HepG2 (cell line): ENCODE measurements around the gene DENND5B. TPM values are rescaled to one million over a fixed set of nuclear protein-coding genes. Genes with fewer than 3 reads are reported as not detected.
A peak's percentile ranks its signal among the peaks of the same experiment; 100 is the strongest.

Source experiments
- ATF1 ChIP-seq: IDR thresholded peaks from 2 replicates; pipeline ENCODE4 v1.6.1; 2016; ENCODE audit warnings: mild to moderate bottlenecking, control low read depth
- BCL6 ChIP-seq: IDR thresholded peaks from 2 replicates; pipeline ENCODE4 v1.6.1; 2016; ENCODE audit warnings: missing genetic modification reagents, missing compliant biosample characterization
- CCDC6 ChIP-seq: sonication (generic); formaldehyde crosslinking; IDR thresholded peaks from 2 replicates; pipeline ENCODE4 v1.8.1; 2022; ENCODE audit warnings: mild to moderate bottlenecking, missing genetic modification reagents, moderate library complexity
- HNRNPL ChIP-seq: fragments of 200-400 bp; formaldehyde crosslinking; IDR thresholded peaks from 2 replicates; pipeline ENCODE4 v1.6.1; 2017; ENCODE audit warnings: mild to moderate bottlenecking, low read depth, low read length
- KAT2B ChIP-seq: fragments of 150-350 bp; IDR thresholded peaks from 2 replicates; pipeline ENCODE4 v1.6.1; 2014; ENCODE audit warnings: low read depth, low read length, borderline replicate concordance
- KDM2A ChIP-seq: sonication (generic); formaldehyde crosslinking; IDR thresholded peaks from 2 replicates; pipeline ENCODE4 v1.4.0; 2020; ENCODE audit warnings: low read depth, missing genetic modification reagents, borderline replicate concordance
- MTA1 ChIP-seq: sonication (generic); formaldehyde crosslinking; IDR thresholded peaks from 2 replicates; pipeline ENCODE4 v1.4.0; 2020; ENCODE audit warnings: missing genetic modification reagents, mild to moderate bottlenecking, borderline replicate concordance
- MXI1 ChIP-seq: IDR thresholded peaks from 3 replicates; pipeline ENCODE4 v1.6.1; 2012; ENCODE audit warnings: low read depth, low read length, inconsistent platforms, borderline replicate concordance
- NKX3-1 ChIP-seq: sonication (generic); formaldehyde crosslinking; IDR thresholded peaks from 2 replicates; pipeline ENCODE4 v1.5.0; 2020; ENCODE audit warnings: missing genetic modification reagents
- NONO ChIP-seq, 2 experiments: fragments of 450-650 bp in 1 of 2; sonication (generic) in 1 of 2; formaldehyde crosslinking in 1 of 2; IDR thresholded peaks in 1 of 2; conservative IDR thresholded peaks in 1 of 2; 2 replicates each; pipeline versions ENCODE4 v1.6.1 to v1.8.0; 2017 to 2022; ENCODE audit warnings: mild to moderate bottlenecking in 1 of 2, missing genetic modification reagents in 1 of 2, moderate library complexity in 1 of 2
- PRPF4 ChIP-seq: fragments of 200-400 bp; formaldehyde crosslinking; IDR thresholded peaks from 2 replicates; pipeline ENCODE4 v1.6.1; 2016; ENCODE audit warnings: low read length, low read depth; ENCODE audit not compliant: poor library complexity, severe bottlenecking
- SATB2 ChIP-seq: sonication (generic); formaldehyde crosslinking; IDR thresholded peaks from 2 replicates; pipeline ENCODE4 v1.5.0; 2020; ENCODE audit warnings: missing genetic modification reagents
- SIN3A ChIP-seq: IDR thresholded peaks from 2 replicates; pipeline ENCODE4 v1.6.1; 2011; ENCODE audit warnings: low read depth, mild to moderate bottlenecking, control low read depth, low read length, borderline replicate concordance
- TEAD2 ChIP-seq: sonication (generic); formaldehyde crosslinking; IDR thresholded peaks from 2 replicates; pipeline ENCODE4 v1.9.0; 2021; ENCODE audit warnings: missing genetic modification reagents
- THAP11 ChIP-seq: IDR thresholded peaks from 2 replicates; pipeline ENCODE4 v1.6.1; 2016; ENCODE audit warnings: missing biosample characterization, missing genetic modification reagents
- ZFP36 ChIP-seq: fragments of 150-350 bp; IDR thresholded peaks from 2 replicates; pipeline ENCODE4 v1.6.1; 2018; ENCODE audit warnings: borderline replicate concordance, low read length, low read depth; ENCODE audit not compliant: partially characterized antibody
- ZNF12 ChIP-seq: sonication (generic); formaldehyde crosslinking; IDR thresholded peaks from 2 replicates; pipeline ENCODE4 v1.5.0; 2020; ENCODE audit warnings: missing genetic modification reagents
- ZNF160 ChIP-seq: sonication (generic); formaldehyde crosslinking; IDR thresholded peaks from 2 replicates; pipeline ENCODE4 v1.8.0; 2022; ENCODE audit warnings: mild to moderate bottlenecking, inconsistent platforms, missing genetic modification reagents
- ZNF230 ChIP-seq: sonication (generic); formaldehyde crosslinking; IDR thresholded peaks from 2 replicates; pipeline ENCODE4 v1.4.0; 2020; ENCODE audit warnings: mild to moderate bottlenecking, missing genetic modification reagents
- ZNF331 ChIP-seq: sonication (generic); formaldehyde crosslinking; IDR thresholded peaks from 2 replicates; pipeline ENCODE4 v1.4.0; 2020; ENCODE audit warnings: missing genetic modification reagents
- ZNF577 ChIP-seq: sonication (generic); formaldehyde crosslinking; IDR thresholded peaks from 2 replicates; pipeline ENCODE4 v1.4.0; 2020; ENCODE audit warnings: mild to moderate bottlenecking, low read depth, missing genetic modification reagents, borderline replicate concordance
- ZNF670 ChIP-seq: sonication (generic); formaldehyde crosslinking; IDR thresholded peaks from 2 replicates; pipeline ENCODE4 v1.8.0; 2022; ENCODE audit warnings: mild to moderate bottlenecking, missing genetic modification reagents, borderline replicate concordance
- ZNF883 ChIP-seq: sonication (generic); formaldehyde crosslinking; IDR thresholded peaks from 2 replicates; pipeline ENCODE4 v1.5.1; 2020; ENCODE audit warnings: mild to moderate bottlenecking, missing genetic modification reagents; ENCODE audit errors: not compliant biosample characterization
- polyA plus RNA-seq, 8 experiments: library from polyadenylated mRNA; depleted of rRNA in 3 of 8; stranded (reverse) in 7 of 8; unstranded in 1 of 8; fragments of >200 nt; fragmentation: Illumina TruSeq in 4 of 8; extraction: Trizol in 4 of 8; gene quantifications; 2 replicates each; pipeline versions ENCODE4 v1.2.1 to v1.2.3, GENCODE V29; 2011 to 2016; ENCODE audit warnings: low read depth in 4 of 8, missing spikeins in 1 of 8, mixed read lengths in 1 of 8; ENCODE audit not compliant: insufficient read depth in 1 of 8
- total RNA-seq, 5 experiments: library from RNA; depleted of rRNA; stranded (reverse); fragments of >200 nt; fragmentation: Illumina TruSeq; extraction: Trizol; gene quantifications; 2 replicates each; pipeline ENCODE4 v1.2.3, GENCODE V29; 2016; ENCODE audit warnings: low read depth in 1 of 5
- TF ChIP-seq, protein P1 (sequence below): sonication (generic); formaldehyde crosslinking; IDR thresholded peaks from 2 replicates; pipeline ENCODE4 v1.8.1; 2023; ENCODE audit warnings: missing genetic modification reagents, inconsistent platforms, borderline replicate concordance
- TF ChIP-seq, protein P2 (sequence below): IDR thresholded peaks from 2 replicates; pipeline ENCODE4 v1.4.0; 2020; ENCODE audit warnings: mild to moderate bottlenecking, missing genetic modification reagents

The DENND5B gene
- total and polyA plus RNA-seq, 2 of the 13 experiments (the other 11 are each of a cell fraction or from before 2014, with no cell fraction given): 14.7 to 18.7 TPM

DNA sequence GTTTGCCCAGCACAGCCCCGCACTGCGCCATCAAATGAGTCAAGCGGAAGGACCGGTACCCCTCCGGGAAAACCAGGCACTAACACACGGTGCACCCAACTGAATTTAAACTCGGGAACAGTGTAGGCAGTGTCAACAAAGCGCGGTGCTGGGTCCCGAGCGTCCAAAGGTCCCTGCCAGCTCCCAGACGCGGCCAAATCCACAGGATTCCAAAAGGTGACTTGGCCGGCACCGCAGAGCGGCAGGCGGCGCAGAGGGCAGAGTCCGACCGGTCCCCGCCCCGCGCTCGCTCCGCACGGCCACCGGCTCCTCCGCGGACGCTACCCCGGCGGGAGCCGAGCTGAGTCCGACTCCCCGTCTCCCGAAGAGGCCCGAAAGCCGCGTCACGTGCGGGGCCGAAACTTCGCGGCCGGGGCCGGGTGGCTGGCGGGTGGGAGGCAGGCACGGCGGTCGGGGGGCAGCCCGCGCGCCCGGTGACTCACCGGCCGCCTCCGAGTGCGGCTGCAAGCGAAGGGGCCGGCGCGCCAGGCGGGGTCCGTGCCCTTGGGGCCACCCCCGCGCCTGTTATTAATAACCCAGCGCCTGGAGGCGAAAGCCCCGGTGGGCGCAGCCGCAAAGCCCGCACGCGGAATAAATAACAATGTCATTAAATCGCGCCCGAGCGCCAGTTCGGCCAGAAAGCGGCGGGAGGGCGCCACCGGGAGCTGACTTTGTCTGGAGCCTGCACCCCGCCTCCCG, 863 bp downstream of the DENND5B start (continued):
- TF ChIP-seq, protein P1, sequence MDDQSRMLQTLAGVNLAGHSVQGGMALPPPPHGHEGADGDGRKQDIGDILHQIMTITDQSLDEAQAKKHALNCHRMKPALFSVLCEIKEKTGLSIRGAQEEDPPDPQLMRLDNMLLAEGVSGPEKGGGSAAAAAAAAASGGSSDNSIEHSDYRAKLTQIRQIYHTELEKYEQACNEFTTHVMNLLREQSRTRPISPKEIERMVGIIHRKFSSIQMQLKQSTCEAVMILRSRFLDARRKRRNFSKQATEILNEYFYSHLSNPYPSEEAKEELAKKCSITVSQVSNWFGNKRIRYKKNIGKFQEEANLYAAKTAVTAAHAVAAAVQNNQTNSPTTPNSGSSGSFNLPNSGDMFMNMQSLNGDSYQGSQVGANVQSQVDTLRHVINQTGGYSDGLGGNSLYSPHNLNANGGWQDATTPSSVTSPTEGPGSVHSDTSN (CRISPR knock-in tag): no peak
- TF ChIP-seq ZFP36 (no peak), NKX3-1 (CRISPR knock-in tag) (peak; percentile 19; the same call in 1 of the 2 replicates), KAT2B (no peak), ZNF670 (no peak), KDM2A (peak; percentile 78), ZNF12 (peak; percentile 70; the same call in 1 of the 2 replicates), ZNF577 (CRISPR knock-in tag) (no peak), THAP11 (CRISPR knock-in tag) (peak; percentile 55), CCDC6 (CRISPR knock-in tag) (no peak; the same call in none of the 2 replicates), PRPF4 (no peak), MXI1 (peak; percentile 87; the same call in 1 of the 3 replicates), ATF1 (CRISPR knock-in tag) (peak; percentile 37; the same call in 1 of the 2 replicates), MTA1 (CRISPR knock-in tag) (peak; percentile 85), ZNF883 (CRISPR knock-in tag) (peak; percentile 89), BCL6 (CRISPR knock-in tag) (peak; percentile 29; the same call in 1 of the 2 replicates), SATB2 (peak; percentile 39), ZNF160 (CRISPR knock-in tag) (peak; percentile 64; the same call in 1 of the 2 replicates), HNRNPL (peak; percentile 78), ZNF230 (CRISPR knock-in tag) (no peak), TEAD2 (CRISPR knock-in tag) (no peak), NONO (IDR thresholded peaks at IDR 0.05) (no peak), NONO (CRISPR knock-in tag; conservative IDR thresholded peaks at IDR 0.05) (peak; percentile 78), SIN3A (no peak), ZNF331 (CRISPR knock-in tag) (peak; percentile 43; the same call in 1 of the 2 replicates)
- TF ChIP-seq, protein P2, sequence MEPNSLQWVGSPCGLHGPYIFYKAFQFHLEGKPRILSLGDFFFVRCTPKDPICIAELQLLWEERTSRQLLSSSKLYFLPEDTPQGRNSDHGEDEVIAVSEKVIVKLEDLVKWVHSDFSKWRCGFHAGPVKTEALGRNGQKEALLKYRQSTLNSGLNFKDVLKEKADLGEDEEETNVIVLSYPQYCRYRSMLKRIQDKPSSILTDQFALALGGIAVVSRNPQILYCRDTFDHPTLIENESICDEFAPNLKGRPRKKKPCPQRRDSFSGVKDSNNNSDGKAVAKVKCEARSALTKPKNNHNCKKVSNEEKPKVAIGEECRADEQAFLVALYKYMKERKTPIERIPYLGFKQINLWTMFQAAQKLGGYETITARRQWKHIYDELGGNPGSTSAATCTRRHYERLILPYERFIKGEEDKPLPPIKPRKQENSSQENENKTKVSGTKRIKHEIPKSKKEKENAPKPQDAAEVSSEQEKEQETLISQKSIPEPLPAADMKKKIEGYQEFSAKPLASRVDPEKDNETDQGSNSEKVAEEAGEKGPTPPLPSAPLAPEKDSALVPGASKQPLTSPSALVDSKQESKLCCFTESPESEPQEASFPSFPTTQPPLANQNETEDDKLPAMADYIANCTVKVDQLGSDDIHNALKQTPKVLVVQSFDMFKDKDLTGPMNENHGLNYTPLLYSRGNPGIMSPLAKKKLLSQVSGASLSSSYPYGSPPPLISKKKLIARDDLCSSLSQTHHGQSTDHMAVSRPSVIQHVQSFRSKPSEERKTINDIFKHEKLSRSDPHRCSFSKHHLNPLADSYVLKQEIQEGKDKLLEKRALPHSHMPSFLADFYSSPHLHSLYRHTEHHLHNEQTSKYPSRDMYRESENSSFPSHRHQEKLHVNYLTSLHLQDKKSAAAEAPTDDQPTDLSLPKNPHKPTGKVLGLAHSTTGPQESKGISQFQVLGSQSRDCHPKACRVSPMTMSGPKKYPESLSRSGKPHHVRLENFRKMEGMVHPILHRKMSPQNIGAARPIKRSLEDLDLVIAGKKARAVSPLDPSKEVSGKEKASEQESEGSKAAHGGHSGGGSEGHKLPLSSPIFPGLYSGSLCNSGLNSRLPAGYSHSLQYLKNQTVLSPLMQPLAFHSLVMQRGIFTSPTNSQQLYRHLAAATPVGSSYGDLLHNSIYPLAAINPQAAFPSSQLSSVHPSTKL (CRISPR knock-in tag): peak; percentile 72
